Colon (tissue), 2 donors: ENCODE data around the gene PLPP4.

ENCODE experiments used
- FAIRE-seq: peaks from 2 replicates; lab custom pipeline; 2012; peaks lifted over from hg19 to GRCh38; lab: Jason Lieb, UNC
- donor health status: control.
- donor health status: control.

Gene PLPP4

DNA sequence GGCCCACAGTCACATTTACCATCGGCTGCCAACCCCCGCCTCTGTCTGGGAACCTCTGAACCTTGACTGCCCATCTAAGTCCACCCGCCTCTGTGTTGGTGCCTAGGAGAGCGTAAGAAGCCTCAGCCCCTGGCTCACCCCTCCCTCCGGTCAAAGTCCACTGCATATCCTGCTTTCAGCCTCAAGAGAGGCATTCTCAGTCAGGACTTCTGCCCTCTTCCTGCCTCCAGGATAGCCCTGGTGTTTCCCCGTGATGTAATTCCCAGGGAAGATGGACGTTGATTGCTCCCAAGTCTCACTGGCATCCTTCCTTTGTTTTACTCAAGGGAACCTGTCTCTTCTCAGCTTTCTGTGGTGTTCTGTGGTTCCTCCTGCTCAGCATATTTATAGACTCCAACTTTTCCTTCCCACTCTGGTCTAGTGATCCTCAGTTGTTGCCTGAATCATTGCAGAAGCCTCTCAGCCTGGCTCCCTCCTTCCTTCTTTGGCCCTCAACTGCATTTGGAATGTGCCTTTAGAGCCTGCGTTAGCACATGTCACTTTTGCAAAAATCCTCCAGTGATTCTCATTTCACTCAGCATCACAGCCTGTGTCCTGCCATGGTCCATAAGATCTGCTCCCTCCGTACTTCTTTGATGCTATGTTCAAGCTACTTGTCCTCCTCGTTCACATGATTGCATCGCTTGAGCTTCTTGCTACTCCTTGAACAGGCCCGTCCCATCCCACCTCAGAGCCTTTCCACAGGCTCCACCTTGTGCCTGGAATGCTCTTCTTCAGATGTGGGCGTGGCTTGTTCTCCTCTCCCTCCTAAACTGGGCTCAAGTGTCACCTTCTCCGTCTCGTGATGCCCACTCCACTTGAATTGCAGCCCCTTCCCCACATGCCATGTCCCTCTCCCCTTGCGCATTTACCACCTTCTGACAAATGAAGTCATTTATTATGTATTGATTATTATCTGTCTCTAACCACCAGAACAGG is 124.2 kb downstream of the PLPP4 start:
- no peak for FAIRE-seq

DNA sequence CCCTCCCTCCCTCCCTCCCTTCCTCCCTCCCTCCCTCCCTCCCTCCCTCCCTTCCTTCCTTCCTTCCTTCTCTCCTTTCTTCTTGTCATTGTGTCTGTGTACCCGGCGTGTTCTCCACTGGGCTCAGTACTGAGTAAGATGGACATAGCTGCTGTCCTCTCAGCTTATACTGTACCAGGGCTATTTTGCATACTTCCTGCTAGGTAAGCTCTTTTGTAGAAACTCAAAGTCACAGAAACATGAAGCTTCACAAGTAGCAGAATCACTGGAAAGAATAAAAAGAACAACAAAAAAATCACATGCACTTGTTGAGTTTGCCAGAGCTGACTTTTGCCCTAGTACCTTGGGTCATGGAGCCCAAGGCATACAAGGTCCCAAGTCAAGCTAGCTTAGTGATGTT is 125.7 kb downstream of the PLPP4 start:
- no peak for FAIRE-seq

DNA sequence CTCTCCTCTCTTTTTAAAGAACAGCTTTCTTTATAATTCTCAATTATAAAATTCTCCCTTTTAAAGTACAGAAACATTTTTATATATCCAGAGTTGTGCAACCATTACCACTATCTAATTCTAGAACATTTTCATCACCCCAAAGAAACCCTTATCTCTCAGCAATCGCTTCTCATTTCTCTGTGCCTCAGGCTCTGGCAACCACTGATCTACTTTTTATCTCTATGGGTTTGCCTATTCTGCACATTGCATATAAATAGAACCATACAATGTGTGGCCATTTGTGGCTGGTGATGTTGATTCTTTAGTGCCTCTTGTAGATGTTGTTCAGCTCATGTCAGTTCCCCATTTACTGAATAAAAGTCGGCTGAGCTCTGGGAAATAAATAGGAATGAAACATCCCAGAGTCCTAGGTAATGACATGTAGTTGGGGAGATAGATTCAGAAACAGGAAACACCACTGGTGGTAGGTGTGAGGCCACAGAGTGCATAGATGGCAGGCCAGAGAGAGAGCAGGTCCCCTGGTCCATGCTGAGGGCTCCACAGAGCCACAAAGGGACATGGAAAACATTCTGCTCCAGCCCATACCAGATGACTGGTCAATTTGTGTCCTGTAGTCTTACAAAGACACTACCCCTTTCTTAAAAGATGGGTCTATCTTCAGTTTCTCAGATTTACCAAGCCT is 126.5 kb downstream of the PLPP4 start:
- no peak for FAIRE-seq

DNA sequence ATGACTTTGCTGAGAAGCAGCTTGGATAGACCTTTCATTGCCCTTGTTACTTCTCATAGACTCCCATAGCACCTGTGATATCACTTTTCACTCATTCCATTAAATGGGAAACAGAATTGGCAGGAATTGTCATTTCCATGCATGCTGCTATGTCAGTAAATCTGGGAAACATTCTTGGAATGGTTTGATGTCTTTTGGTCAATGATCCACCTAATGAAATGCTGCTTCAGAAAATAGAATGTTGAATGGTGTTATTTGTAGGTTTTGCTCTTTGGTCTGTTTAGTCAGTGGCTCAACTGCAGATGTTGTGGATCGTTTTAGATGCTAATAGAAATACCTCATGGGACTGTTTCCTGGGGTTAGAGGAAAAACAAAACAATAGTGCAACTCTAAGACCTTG is 127.8 kb downstream of the PLPP4 start:
- FAIRE-seq: no peak

DNA sequence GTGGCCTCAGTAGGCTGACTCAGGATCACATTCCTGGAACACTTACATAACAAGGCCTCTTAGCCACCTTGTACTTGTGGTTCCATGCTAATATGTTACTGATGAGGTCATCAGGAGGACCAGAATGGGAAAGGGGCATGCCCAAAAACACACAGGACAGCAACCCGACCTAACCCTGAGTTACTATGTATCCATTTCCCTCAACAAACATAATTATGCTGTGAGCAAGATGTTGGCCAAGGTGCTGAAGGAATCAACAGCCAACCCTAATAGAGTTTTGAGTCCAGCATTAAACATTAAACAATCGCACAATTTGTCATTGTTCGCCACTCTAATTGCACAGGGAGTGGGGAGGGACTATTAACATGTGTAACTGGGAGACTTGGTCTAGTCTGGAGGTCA is 129.4 kb downstream of the PLPP4 start:
- no peak for FAIRE-seq

DNA sequence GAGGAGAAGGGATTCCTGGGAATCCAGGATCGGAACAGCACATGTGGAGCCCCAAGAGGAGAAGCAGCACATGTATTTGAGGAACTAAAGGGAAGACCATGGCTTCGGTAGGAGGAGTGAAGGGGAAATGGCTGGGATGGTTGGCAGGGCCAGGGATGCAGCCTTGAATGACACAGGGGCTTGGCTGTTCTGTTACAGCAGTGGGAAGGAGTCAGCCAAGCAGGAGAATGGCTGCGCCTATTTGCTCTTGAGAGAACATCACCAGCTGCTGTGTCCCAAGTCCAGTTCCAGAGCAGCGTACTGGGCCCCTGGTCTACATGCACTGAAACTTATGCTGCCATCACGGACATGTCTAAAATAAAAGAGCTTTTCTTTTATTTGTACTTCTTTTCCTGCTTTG is 130.0 kb downstream of the PLPP4 start:
- no peak for FAIRE-seq

GRCh38 chr10:120588311-120588710 is 131.3 kb downstream of the PLPP4 start:
- no peak for FAIRE-seq

DNA sequence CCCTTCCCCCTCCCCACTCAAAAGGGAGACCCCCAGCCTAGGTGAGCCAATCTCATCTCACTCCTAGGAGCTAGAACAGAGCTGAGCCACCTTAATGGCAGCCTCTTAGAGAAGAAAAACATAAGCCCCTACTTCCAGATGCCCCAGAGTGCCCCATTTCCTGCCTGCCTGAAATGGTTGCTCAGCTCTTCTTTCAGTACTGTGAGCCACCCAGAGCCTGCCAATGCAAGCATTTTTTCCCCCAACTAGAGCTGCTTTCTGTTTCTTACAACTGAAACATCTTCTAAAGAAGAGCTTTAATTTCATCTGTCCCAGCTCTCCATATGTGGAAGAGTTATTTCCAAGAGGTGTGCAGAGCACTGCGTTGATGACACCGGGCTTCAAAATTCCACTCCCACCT is 136.7 kb downstream of the PLPP4 start:
- no peak for FAIRE-seq

DNA sequence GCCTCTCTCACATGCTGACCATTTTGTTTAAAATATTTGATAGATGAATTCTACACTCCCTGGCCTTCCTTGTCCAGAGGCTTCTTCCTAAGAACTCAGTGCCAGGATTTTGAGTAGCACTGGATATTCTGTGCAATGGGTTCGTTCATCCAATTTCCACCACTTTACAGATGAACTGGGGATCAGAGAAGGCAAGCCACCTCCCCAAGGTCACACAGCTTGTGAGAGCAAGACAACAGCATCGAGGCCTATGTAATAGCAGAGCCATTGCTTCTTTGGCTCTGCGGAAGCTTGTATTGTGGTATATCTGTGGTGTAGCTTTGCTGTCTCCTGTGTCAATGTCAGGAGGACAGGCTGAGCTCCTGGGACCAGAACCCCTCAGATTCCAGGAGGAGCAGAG is 140.9 kb downstream of the PLPP4 start:
- no peak for FAIRE-seq

GRCh38 chr10:120598386-120598785 is 141.4 kb downstream of the PLPP4 start:
- FAIRE-seq: no peak

DNA sequence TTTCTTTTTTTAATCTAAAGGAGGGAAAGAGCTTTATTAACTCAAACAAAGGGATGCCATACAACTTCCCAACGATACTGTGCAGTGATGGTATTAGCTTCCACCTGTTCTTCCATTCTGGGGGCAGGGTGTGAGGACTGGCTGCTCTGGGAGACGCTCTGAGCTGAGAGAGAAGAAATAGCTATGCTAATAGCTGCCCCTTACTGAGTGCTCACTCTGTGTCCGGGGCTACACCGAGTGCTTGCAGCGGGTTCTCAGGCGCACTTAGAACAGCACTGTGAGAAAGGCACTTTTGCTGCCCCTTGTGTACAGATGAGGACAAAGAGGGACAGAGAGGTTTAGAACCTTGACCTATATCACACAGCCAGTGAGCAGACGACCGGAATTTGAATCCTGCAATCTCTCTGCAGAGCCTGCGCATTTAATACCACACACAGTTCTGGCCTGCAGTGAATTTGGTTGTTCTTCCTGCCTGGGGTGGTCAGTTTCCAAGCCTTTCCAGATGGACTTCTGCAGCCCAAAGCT is 142.2 kb downstream of the PLPP4 start:
- FAIRE-seq: no peak

DNA sequence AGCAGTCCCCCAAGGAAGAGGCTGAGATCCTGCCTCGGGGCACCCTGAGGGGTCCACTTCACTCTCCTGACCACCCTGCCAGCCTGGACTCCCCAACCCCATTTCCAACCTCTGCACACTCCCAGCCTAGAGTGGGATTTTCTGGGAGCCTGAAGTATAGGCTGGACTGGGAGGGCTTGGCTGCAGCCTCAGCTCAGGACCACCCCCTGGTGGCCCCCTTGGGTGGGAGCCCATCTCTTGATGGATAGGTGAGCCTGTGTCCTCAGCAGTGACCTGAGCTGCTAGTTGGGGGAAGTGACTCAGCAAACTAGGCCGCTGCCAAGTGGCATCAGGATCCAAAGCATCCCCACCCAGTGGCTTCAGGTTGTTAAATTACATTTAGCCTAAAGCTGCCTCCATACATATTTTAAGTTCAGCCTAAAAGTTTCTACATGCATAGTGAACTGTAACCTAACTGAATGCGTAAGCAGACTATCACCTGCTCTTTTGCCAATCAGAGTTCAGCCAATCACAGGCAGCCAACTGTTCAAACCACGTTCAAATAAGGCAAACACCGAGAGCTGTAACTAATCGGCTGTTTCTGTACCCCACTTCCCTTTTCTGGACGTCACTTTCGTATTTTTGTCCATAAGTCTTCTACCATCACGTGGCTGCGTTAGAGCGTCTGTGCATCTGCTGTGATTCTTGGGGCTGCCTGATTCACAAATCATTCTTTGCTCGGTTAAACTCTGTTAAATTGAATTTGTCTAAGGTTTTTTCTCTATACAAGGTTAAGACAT is 144.0 kb downstream of the PLPP4 start:
- no peak for FAIRE-seq

DNA sequence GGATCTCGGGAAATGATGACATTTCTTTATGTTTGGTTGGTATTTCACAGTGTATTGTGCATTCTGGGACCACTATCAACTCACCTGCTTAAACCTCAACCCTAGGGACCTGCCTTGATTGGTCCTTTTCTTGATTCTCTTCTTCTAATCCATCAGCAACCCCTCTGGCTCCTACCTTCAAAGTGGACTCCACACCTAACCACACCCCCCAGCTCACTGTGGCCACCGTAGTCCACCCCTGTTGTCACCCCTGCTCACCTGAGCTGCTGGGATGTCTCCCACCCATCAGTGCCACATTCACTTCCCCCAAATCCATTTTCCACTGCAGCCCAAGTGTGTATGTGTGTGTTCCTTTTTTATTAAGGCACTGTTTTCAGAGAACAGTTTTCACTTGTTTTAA is 145.0 kb downstream of the PLPP4 start:
- no peak for FAIRE-seq

GRCh38 chr10:120605410-120605809 is 148.4 kb downstream of the PLPP4 start:
- no peak for FAIRE-seq

DNA sequence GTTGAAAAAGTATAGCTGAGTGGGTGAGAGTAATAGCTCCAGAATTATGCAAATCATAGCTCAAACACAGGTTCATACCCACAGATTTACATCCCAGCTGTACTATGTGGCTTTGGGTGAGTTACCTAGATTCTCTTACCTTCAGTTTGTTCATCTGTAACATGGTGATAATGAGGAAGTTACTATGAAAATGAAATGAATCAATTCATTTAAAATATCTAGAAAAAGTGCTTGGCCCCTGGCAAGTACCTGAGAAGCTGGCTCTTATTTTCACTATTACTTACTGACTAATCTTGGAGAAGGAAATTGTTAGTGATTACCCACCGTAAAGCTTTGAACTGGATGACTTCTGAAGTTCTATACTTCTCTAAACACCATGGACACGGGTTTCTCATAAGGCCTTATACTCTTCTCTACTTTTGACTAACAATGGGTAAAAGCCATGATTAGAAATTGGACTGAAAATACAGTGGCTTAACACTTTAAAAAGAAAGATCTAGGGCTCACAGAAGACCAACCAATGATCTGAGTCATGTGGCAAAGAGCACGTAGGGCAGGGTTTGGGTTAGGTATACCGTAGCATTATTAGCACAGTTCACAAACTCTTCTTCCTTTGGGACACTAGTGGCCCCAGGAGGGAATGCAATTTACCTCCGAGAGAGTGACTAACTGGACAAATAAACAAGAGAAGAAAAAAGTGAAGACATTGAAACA is 149.2 kb downstream of the PLPP4 start:
- FAIRE-seq: no peak

DNA sequence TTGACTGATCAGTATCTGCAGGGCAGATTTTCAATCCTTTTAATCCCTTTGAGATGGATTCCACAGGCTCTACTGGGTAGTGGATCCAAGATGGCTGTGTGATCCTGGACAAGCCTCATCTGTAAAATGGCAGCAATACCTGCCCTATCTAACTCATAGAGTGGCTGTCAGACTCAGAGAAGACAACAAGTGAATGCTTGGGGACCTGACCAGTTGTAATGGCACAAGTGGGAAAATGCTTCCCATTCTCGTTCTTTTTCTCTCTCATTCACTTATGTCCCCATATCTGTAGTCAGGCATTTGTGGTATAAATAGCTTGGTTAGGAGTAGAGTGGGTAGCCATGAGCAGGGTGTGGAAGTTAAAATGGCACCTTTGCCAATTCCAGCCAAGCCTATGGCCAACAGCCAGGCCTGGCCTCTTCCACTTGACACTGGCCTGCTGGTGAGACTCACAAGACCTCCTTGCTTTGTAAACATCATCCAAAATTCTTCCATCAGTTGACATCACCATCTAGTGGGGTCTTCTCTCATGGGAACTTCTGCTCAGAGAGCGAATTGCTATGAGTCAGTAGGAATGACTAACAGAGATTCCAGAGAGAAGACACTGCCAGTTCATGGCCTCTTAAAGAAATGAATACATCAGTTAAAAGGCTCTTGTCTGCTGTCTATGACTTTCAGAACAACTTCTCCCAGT is 150.1 kb downstream of the PLPP4 start:
- FAIRE-seq: no peak

DNA sequence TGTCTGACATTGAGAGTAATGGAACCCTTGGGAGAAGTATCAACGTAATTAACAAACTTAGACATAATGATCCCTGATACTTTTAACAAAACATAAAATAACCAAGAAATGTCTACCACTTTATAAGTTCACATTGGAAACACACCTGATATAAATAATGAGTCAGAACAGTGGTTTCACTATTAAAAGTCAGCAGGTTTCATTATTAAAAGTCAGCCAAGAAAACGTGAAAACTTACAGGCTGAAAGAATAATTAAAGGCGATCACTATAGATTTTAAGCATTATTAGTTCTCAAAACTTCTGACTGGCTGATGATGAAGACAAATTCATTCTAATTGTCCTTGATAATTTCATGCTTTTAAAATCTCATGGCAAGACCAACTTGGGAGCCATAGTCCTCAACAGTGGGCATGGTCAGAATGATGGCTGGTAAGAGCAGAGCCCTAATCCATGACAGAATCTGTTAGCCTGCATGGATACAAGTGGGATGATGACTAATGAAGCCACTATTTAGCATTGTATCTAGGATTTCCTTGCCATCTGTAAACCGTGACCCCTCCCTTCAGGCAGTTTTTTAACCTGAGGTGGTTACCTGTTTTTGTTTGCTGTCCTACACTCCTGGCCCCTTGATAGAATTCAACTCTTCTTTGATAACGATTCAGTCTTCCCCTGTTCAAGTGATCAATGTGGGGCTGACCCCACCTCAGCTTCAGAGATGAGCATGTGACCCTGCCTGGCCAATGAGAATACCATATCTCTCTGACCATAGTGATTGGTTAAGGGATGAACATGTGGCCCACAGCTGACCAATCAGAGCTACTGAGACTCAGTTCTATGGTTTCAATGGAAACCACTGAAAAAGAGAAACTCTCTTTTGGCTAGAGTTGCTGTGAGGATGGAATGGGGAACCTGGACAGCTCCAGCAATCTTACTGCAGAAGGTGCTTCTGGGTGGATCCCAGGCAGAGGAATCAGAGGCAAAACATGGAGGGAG is 151.0 kb downstream of the PLPP4 start:
- no peak for FAIRE-seq

GRCh38 chr10:120609006-120609405 is 152.0 kb downstream of the PLPP4 start:
- no peak for FAIRE-seq

GRCh38 chr10:120610791-120611190 is 153.8 kb downstream of the PLPP4 start:
- FAIRE-seq: no peak

DNA sequence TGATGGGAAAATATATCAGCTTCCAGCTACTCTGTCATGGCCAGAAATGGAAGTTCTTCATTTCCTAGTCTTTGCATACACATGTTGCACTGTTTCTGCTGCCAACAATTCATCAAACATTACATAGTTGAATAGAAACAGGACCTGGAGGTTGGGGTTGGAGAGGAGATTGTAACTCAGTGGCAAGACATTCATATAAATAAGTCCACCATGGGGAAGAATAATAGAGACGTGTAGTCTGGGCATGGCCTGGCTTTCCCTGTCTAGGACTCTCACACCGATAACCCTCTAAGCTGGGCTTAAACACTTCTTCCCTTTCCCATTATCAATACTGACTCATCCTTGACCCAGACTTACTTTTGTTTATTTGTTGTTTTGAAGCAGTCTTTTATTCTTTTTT is 155.7 kb downstream of the PLPP4 start:
- no peak for FAIRE-seq
